Stimulated activated CD8-positive, alpha-beta memory T cell treated with anti-CD3 and anti-CD28 coated beads, Interleukin-7, amount 100 ng/mL, for 4 hours (primary cell): ENCODE results near the gene SLIT3.

ENCODE experiments used
- DNase-seq, 2 donors: peaks; one replicate each; pipeline ENCODE4 v3.0.0-alpha.2; 2020; ENCODE audit warnings: low read depth in 2 of 2

Gene SLIT3

DNA sequence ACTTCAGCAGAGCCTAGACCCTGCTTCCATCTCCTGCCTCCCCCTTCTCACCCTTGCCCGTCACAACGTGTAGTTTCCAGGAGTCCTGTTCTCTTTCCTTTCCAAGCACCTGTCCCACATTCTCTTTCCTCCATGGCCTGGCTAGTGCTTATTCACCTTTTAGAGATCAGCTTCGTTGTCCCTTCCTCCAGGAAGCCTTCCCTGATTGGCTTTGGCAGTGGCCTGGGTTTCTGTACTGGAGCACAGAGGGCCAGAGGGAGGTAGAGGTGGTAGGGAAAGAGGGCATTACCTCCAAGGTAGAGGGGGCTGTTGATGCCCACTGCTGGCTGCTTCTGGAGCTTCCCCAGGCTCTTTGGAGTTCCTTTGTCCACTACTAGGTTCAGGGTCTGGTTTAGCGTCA is 628.1 kb downstream of the SLIT3 start:
- DNase-seq = no peak

DNA sequence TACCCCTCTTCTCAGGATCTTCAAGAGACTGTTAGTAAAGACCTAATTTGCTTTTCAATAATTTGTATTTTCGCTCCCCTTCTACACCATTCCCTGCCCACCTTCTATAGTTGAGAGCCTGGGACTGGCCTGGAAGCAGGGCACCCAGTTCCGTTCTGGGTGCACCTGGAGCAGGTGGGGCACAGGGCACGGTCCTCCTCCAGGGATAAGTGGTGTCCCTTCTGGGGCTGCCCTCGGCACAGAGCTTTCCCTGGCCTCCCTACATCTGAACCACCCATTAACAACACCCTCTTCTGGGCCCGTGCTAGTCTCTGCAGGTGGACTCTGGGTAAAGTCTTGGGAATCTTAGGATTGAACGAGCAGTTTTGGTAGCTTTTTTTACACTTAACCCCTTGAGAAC is 628.9 kb downstream of the SLIT3 start:
- no peak for DNase-seq

DNA sequence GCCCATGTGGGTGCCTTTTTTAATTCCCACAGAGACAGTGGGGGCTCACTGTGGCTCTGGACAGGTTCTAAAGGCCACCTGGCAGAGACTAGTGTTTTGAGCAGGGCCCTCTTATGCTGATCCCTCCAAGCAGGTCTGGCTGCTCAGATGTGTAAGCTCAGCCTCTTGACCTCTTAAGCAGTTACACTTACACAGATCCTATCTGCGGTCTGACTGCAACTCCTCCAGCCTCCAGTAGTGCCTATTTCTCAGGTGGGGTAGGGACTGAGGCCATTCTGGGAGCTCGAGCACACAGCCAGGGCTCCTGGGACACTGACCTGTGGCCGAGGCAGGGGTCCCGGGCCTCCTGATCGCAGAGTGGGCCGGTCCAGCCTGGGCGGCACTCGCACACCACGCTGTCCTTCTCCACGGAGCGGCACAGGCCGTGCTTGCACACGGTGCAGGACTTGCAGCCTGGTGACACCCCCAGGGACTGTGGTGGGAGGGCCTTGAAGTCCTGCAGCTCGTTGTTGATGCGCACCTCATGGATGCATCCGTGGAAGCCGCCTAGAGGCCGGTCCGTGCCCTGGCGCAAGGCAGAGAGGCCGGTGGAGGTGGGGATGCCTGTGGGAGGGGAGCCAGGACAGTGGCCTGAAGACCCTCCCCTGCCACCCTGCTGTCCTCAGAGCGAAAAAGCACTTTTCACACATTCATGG is 629.9 kb downstream of the SLIT3 start:
- DNase-seq = no peak

DNA sequence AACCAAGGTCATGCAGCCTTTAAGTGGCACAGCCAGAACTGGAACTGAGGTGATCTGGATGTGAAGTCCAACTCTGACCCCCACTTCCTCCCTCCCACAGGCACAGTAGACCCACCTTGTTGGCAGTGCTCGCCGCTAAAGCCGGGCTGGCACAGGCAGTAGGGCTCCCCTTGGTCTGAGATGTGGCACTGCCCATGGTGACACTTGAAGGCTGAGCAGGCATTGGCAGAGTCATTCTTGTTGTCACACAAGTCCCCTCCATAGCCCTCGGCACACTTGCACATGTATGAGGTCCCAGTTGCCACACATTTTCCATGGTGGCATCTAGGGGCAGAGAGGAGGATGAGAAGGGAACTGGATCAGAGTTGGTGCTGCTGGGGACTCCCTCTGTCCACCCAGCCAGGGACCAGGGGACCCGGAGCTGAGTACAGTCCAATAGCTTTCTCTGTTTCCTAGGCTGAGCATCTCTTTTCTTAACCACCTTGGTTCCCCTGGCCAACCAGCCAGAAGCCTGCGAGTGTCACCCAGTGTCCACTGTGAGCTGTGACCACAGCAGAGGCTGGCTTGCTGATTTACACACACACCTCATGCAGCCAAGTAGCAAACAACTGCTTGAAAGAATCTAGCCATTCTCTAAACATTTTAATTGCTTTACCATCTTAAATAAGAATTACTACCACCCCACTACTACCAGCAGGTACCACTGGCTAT is 631.1 kb downstream of the SLIT3 start:
- no peak for DNase-seq

DNA sequence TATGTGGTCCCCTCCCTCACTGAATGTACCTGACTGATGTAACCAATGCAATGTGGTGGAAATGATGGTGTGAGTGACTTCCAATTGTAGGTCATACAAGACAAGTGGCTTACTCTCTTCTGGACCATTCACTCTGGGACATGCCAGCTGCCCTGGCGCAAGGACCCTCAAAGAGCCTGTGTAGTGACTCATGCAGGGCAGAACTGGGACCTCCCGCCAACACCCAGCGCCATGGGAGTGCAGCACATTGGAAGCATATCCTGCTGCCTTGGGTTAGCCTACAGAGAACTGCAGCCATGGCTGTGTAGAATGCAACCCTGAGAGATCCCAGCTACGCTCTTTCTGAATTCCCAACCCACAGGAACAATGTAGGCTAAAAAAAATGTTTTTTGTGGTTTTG is 631.8 kb downstream of the SLIT3 start:
- DNase-seq = no peak

DNA sequence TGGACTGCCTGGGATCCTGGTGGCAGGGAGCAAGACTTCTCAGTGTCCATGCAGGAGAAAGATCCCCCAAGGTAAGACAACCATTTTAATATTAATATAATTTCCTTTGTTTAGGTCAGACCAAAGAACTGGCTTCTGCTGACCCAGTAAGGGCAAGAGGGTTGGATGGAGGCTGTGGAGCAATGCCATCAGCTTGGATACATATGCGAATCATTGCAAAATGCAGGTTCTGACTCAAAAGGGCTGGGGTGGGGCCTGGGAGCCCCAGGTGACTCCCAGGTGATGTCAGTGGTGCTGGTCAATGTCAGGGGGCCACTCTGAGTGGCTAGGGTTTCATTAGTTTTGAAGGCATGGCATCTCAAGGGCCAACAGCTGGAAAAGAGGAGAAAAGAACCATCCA is 632.9 kb downstream of the SLIT3 start:
- DNase-seq = no peak

DNA sequence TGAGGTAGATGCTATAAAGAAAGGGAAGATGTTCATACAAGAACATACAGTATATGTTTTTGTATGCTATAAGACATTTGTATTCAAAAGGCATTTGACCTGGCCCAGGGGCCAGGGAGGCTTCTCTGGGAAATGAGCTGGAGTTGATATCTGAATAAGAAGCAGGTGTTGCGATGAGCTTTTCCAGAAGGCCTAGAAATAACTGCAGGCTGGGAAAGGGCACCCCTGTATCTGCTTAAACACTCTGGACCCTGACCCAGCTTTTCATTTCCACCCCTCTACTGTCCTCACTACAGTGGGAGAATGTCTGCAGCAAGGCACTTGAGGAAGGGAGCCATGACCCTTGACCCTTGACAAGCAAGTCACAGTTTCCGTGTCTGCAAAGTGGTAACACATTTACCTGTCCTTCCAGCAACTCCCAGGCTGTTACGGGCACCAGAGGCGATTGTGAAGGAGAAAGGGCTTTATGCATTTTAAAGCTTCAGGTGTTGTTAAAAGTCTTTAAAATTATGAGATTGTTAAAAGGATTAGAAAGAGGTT is 633.6 kb downstream of the SLIT3 start:
- no peak for DNase-seq

DNA sequence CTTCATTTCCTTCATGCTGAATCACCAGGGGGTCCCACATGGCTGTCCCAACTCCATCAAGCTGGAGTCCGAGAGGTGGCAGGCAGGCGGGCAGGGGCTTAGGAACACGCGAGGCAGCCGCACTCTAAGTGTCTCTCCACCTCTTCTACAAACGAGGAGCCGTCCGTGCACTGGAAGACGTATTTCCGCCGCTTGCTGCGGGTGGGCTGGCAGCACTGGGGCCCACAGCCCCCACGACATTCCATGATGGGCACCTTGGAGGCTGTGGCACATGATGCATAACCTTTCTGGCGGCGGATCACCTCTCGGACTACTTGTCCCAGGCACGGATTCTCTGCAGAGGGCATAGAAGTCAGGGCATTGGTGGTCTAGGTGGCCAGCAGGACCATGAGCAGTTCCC is 634.6 kb downstream of the SLIT3 start:
- DNase-seq = no peak

DNA sequence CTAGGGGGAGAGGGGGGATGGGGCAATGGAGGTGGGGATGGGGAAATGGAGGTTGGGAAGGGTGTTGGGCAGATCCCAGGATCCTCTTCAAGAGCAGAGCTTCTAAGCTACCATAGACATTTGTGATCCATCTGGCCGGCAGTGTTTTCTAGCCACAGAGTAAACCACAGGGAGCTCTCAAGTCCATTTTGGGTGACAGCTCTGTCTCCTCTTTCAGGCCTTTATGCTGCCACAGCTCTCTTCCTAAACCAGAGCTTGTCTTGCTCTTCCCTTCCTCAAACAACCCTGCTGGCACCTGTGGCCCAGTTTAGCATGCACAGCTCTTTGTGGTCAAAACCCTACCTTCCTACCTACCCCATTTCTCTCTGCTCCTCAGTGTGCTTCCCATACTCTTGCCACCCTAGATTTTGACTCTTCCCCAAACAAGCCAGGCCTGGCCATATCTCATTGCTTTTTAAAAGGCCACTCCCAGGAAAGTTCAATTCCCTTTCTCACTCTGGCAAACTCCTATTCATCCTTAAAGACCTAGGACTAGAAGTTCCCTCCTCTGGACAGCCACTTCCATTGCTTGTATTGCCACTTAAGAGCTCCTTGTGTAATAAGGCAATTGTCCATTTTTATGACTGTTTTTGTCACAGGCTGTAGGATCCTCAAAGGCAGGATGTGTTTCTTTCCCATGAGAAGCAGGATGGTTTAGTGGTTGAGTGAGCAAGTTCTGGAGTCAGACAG is 637.5 kb downstream of the SLIT3 start:
- DNase-seq = no peak

DNA sequence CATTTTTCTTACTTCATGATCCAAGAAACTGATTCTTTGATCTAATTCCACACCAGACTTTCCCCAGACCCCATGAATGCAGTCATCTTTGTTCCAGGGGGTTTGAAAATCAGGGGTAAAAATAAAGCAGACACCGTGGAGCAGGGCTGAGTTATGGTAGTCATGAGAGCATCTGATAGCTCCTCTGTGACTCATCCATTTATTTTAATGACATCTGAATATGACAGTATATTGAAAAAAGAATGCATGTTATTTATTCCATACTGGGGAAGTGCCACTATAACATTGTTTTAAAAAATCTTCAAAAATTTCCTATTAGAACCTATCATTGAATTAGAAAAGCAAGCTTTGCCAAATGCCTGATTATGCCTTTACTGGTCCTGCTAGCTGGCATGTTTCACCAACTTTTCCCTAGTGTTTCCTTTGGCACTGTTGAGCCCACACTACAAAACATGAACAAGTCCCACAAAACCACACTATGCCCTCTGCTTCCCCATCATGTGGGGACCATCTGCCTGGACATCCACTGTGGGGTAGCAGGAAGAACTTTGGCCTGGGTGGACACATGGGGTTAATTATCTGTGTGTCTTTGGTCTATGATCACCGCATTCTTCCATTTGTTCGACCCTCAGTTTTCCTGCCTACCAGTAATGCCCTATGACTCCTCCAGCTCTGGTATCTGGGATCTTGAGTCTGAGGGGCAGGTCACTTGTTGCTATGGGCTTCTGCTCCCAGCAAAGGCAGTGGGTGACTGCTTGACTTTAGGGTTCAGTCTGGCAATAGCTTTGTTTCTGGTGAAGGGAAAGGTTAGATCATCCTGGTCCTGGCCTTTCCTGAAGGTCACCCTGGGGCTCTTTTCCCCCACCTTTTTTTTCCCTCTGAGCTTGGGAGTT is 639.1 kb downstream of the SLIT3 start:
- DNase-seq = no peak

DNA sequence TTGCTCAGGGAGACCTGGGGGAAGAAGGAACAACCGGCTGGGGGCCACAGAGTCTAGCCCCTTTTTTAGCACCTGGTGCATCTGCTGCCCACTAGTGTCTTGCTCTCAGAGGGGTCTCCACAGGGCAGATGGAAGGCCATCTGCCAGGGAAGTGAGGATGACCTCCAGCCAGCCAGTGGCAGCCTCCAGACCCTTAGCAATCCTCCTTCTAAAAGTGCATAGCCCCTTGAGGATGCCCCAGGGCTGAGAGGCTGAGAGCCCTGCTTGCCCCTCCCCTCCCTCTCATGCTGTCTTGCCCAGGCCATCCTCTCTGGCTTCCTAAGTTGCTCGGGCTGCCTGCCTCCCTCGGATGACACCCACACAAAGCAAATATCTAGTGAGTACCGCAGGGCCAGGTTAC is 640.2 kb downstream of the SLIT3 start:
- no peak for DNase-seq

DNA sequence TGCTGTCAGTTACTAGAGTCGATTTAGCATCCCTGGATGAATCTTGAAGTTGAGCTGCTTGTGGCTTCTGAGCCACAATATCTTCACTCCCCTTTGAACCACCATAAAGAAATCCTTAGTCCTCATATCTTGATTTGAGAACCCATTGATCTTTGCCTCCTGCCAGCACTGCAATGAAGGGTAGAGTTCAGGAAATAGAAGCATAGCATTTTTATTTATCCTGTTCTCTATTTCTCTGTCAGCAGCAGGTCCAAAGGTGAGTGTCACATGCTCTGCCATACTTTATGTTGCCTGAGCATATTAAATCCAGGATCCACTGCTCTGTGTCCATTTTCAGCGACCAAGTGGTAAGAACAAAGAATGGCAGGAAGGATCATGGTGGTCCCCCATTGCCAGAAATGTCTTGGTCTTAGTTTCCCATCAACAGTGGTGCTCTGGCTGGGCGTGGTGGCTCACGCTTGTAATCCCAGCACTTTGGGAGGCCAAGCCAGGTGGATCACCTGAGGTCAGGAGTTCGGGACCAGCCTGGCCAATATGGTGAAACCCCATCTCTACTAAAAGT is 641.6 kb downstream of the SLIT3 start:
- DNase-seq = no peak

DNA sequence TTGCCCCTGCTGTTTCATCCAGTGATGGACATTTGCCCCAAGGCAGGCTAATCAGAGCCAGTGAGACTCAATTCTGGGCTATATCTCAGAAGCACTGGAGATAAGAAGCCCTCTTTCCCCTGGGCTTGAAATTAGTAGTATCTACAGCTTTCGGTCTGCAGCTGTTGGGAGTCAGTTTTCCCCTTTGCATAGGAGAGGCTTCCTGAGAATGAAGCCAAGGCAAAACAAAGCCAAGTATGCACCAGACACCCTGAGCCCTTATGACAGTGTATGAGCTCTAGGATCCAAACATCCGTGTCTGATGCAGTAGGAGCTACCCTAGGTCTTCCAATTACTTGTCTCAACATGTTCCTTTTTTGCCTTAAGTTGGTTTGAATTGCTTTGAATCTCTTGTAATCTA is 642.5 kb downstream of the SLIT3 start:
- DNase-seq = no peak

DNA sequence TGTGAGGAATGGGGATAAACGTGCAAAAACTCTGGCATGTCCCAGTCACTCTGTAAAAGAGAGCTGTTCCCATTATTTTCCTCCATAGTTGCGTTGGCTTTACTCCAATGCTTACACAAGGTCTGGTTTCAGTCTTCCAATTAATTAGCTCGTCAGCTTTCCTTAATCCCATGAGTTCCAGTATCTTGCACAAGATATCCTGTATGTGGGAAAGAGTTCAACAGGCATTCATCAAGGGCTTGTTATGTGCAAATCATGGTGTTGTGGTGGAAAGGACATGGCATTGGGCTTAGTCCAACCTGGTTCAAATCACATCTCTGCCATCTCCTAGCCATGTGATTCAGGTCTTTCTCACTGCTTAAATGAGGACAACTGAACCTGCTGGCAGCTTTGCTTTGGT is 644.3 kb downstream of the SLIT3 start:
- DNase-seq = no peak

DNA sequence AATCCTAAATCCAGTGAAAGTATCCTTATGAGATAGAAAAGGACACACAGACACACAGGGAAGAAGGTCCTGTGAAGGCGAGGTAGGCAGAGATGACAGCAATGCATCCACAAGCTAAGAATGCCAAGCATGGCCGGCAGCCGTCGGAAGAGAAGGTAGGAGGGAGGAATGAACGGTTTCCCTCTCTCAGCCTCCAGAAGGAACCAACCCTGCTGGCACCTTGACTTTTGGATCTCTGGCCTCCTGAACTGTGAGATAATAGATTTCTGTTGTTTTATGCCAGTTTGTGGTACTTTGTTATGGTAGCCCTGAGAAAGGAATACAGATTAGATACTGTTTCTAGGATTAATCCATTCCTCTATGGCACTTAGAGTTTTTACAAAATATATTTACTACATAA is 645.6 kb downstream of the SLIT3 start:
- no peak for DNase-seq

DNA sequence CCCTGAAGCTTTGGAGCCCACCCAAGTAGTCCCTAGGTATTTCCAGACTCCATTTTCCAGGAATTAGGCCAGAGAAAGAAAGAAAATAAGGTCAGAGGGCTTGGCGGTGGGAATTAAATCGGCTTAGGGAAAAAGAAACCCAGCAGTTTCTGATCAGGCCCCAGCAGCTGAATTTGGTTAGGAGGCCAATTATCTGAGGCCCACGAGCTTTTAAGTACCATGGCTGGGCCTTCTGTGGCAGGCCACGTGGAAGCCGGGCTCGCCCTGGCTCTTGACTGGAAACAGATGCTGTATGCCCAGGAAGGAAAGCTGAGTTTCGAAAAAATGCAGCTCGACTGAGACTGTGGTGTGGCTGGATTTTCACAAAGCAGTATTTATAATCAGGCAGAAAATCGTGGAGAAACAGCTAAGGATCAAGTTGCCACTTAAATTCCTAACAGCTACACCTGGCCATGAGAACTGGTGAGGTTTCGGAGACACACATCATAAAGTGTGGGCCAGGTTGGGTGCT is 646.7 kb downstream of the SLIT3 start:
- no peak for DNase-seq

DNA sequence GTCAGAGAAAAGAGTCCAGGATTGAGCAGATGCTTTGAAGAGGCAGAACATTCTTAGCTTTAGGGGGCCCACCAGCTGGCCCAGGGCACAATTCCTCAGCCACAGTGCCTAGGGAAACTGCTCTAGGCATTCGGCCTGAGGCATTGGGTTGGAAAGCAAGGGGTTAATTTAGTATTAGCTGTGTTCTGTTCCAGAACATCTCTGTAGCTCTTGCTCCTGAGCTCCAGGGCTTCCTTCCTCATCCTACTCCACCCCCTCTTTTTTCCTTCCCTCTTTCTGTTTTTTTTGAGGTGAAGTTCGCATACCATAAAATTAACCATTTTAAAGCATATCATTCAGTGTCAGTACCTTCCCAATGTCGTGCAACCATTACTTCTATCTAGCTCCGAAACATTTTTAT is 647.3 kb downstream of the SLIT3 start:
- no peak for DNase-seq

DNA sequence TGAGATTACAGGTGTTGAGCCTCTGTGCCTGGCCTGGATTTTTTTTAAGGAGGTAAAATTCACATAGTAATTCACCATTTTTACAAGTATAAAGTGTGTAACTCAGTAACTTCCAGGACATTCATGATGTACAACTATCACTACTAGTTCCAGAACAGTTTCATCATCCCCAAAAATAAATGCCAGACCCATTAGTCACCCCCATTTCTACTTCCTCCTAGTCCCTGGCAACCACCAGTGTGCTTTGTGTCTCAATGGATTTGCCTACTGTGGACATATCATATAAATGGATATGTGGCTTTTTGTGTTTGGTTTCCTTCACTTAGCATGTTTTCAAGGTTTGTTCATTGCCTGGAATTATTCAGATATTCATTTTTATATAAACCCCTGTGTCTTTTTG is 649.3 kb downstream of the SLIT3 start:
- DNase-seq = no peak

DNA sequence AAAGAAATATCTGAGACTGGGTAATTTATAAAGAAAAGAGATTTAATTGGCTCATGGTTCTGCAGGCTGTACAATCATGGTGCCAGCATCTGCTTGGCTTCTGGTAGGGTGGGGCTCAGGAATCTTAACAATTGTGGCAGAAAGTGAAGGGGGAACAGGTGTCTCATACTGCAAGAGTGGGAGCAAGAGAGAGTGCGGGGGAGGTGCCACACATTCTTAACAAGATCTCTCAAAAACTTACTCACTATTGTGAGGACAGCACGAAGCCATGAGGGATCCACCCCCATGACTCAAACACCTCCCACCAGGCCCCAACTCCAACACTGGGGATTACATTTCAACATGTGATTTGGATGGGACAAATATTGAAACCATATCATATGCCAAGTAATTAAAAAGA is 651.6 kb downstream of the SLIT3 start:
- no peak for DNase-seq

DNA sequence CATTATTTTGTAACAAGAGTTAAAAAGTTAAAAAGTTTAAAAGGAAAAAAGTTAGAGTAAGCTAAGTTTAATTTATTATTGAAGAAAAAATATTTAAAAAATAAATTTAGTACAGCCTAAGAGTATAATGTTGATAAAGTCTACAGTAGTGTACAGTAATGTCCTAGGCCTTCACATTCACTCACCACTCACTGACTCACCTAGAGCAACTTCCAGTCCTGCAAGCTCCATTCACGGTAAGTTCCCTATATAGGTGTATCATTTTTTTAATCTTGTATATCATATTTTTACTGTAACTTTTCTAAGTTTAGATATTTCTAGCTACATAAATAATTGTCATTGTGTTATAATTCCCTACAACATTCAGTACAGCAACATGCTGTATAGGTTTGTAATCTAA is 652.4 kb downstream of the SLIT3 start:
- no peak for DNase-seq

DNA sequence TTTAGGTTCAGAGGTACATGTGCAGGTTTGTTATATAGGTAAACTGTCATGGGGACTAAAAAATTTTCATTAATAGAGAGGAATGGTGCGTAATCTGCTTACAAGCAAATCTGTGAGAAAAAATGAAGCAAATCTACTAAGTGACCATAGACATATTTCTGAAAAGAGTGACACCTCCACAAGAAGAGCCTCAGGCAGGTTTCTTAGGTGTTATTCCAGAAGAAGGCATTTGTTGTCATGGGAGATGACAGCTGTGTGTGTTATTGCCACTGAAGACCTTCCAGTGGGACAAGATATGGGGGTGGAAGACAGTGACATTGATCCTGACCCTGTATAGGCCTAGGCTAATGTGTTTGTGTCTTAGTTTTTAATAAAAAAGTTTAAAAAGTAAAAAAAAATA is 652.9 kb downstream of the SLIT3 start:
- DNase-seq = no peak
